Esophagus muscularis mucosa (tissue), 4 donors: ENCODE measurements around the gene ASB2.

ENCODE experiments used
- CTCF ChIP-seq, 3 experiments: fragments of 200-600 bp in 2 of 3; fragments of 450-650 bp in 1 of 3; sonication (generic) in 2 of 3; IDR thresholded peaks; one replicate each; pipeline ENCODE4 v1.5.1; 2017 to 2019; ENCODE audit warnings: antibody characterized with exemption in 3 of 3, mild to moderate bottlenecking in 2 of 3, moderate library complexity in 1 of 3
- EP300 ChIP-seq: sonication (generic); formaldehyde crosslinking; IDR thresholded peaks from one replicate; pipeline ENCODE4 v1.6.1; 2017; ENCODE audit warnings: antibody characterized with exemption
- POLR2A ChIP-seq: fragments of 450-650 bp; IDR thresholded peaks from one replicate; pipeline ENCODE4 v1.6.1; 2017; ENCODE audit warnings: antibody characterized with exemption, moderate library complexity, mild to moderate bottlenecking, low read depth
- POLR2AphosphoS5 ChIP-seq, 2 donors: sonication (generic); formaldehyde crosslinking; IDR thresholded peaks; one replicate each; pipeline ENCODE4 v1.6.1; 2017; ENCODE audit warnings: antibody characterized with exemption in 2 of 2

GRCh38 chr14:93972618-93973205, 3.7 kb downstream of the ASB2 start:
- no peak for TF ChIP-seq CTCF (IDR thresholded peaks at IDR 0.05)
- no peak for TF ChIP-seq POLR2A
- TF ChIP-seq POLR2AphosphoS5 (IDR thresholded peaks at IDR 0.05) = peak in 1 of 2 donors; percentile 32
- no peak for TF ChIP-seq EP300
